ENCODE data around the gene FBXO31.

The FBXO31 gene

GRCh38 chr16:87383505-87384161 is at the start of gene FBXO31:
TSS of gene FBXO31 (minus strand) at chr16:87383776. CDS start at chr16:87383744, 32 bp downstream.
- DNase-seq (ENCODE audit: low spot score), result peak; percentile 88
- peak within 1 kb of the TSS; percentile 83 for H3K4me3 ChIP-seq
- no peak for TF ChIP-seq CTCF (IDR thresholded peaks at IDR 0.05)
- peak within 1 kb of the TSS; percentile 97 to 99 for H3K27ac ChIP-seq

- no peak overlapping the region for H3K4me3 ChIP-seq
- H3K27ac ChIP-seq, result no peak overlapping the region
- DNase-seq (ENCODE audit: low spot score), result no peak
- TF ChIP-seq CTCF (IDR thresholded peaks at IDR 0.05), result no peak
Measured at GRCh38 chr16:87432330-87432915, 48.8 kb upstream of the FBXO31 start.

GRCh38 chr16:87431926-87432325 is 48.4 kb upstream of the FBXO31 start:
- DNase-seq (ENCODE audit: low spot score), result no peak
- H3K4me3 ChIP-seq, result no peak overlapping the region
- no peak for TF ChIP-seq CTCF (IDR thresholded peaks at IDR 0.05)
- H3K27ac ChIP-seq, result no peak overlapping the region

- DNase-seq (ENCODE audit: low spot score), result no peak
- Histone ChIP-seq H3K27ac (no peak overlapping the region), H3K4me3 (no peak overlapping the region)
- TF ChIP-seq CTCF (IDR thresholded peaks at IDR 0.05), result no peak
Measured at GRCh38 chr16:87426423-87427215, 43.0 kb upstream of the FBXO31 start.

- DNase-seq (ENCODE audit: low spot score), result no peak
- no peak overlapping the region for H3K4me3 ChIP-seq
- no peak for TF ChIP-seq CTCF (IDR thresholded peaks at IDR 0.05)
- H3K27ac ChIP-seq, result no peak overlapping the region
Measured at GRCh38 chr16:87425941-87426340, 42.4 kb upstream of the FBXO31 start.

- TF ChIP-seq CTCF (IDR thresholded peaks at IDR 0.05), result no peak
- Histone ChIP-seq H3K27ac (no peak overlapping the region), H3K4me3 (no peak overlapping the region)
- DNase-seq (ENCODE audit: low spot score), result no peak
Measured at GRCh38 chr16:87424266-87424665, 40.7 kb upstream of the FBXO31 start.

Data from coronary artery (tissue), 2 donors.